Measurements from ENCODE around the gene OSBPL1A.

Gene OSBPL1A

GRCh38 chr18:24220318-24220688 lies 177.3 kb downstream of the OSBPL1A start:
- no peak for DNase-seq (ENCODE audit: low read depth, low spot score)

GRCh38 chr18:24219561-24220317 lies 177.9 kb downstream of the OSBPL1A start:
- no peak for DNase-seq (ENCODE audit: low read depth, low spot score)

- no peak for DNase-seq (ENCODE audit: low read depth, low spot score)
These were observed 182.7 kb downstream of the OSBPL1A start for GRCh38 chr18:24214913-24215312.

- no peak for DNase-seq (ENCODE audit: low read depth, low spot score)
These were observed 183.5 kb downstream of the OSBPL1A start for GRCh38 chr18:24214144-24214543.

GRCh38 chr18:24212939-24213338 lies 184.7 kb downstream of the OSBPL1A start:
- peak; percentile 80 for DNase-seq (ENCODE audit: low read depth, low spot score)

GRCh38 chr18:24209558-24209957 lies 188.1 kb downstream of the OSBPL1A start:
- DNase-seq (ENCODE audit: low read depth, low spot score) = no peak

- peak; percentile 67 for DNase-seq (ENCODE audit: low read depth, low spot score)
These were observed 189.2 kb downstream of the OSBPL1A start for GRCh38 chr18:24208270-24209035.

GRCh38 chr18:24204904-24205303 lies 192.7 kb downstream of the OSBPL1A start:
- DNase-seq (ENCODE audit: low read depth, low spot score) = no peak

- no peak for DNase-seq (ENCODE audit: low read depth, low spot score)
These were observed 195.6 kb downstream of the OSBPL1A start for GRCh38 chr18:24201699-24202687.

- DNase-seq (ENCODE audit: low read depth, low spot score) = no peak
These were observed 196.9 kb downstream of the OSBPL1A start for GRCh38 chr18:24200494-24201290.

GRCh38 chr18:24199372-24199962 lies 198.2 kb downstream of the OSBPL1A start:
- DNase-seq (ENCODE audit: low read depth, low spot score) = peak; percentile 23

- DNase-seq (ENCODE audit: low read depth, low spot score) = no peak
These were observed 199.2 kb downstream of the OSBPL1A start for GRCh38 chr18:24198461-24198860.

GRCh38 chr18:24197412-24197811 lies 200.2 kb downstream of the OSBPL1A start:
- no peak for DNase-seq (ENCODE audit: low read depth, low spot score)

- no peak for DNase-seq (ENCODE audit: low read depth, low spot score)
These were observed 200.9 kb downstream of the OSBPL1A start for GRCh38 chr18:24196764-24197163.

- no peak for DNase-seq (ENCODE audit: low read depth, low spot score)
These were observed 202.1 kb downstream of the OSBPL1A start for GRCh38 chr18:24195296-24196053.

GRCh38 chr18:24190590-24190989 lies 207.0 kb downstream of the OSBPL1A start:
- DNase-seq (ENCODE audit: low read depth, low spot score) = no peak

- no peak for DNase-seq (ENCODE audit: low read depth, low spot score)
These were observed 207.8 kb downstream of the OSBPL1A start for GRCh38 chr18:24189664-24190346.

GRCh38 chr18:24189007-24189528 lies 208.6 kb downstream of the OSBPL1A start:
- DNase-seq (ENCODE audit: low read depth, low spot score) = no peak

- no peak for DNase-seq (ENCODE audit: low read depth, low spot score)
These were observed 209.5 kb downstream of the OSBPL1A start for GRCh38 chr18:24188120-24188519.
